ENCODE measurements around the gene NLGN2. TPM values are rescaled to one million over a fixed set of nuclear protein-coding genes. Genes with fewer than 3 reads are reported as not detected.

Gene NLGN2
- total RNA-seq, 2 experiments from 2014 or later, result 7.6 to 8.4 TPM

DNA sequence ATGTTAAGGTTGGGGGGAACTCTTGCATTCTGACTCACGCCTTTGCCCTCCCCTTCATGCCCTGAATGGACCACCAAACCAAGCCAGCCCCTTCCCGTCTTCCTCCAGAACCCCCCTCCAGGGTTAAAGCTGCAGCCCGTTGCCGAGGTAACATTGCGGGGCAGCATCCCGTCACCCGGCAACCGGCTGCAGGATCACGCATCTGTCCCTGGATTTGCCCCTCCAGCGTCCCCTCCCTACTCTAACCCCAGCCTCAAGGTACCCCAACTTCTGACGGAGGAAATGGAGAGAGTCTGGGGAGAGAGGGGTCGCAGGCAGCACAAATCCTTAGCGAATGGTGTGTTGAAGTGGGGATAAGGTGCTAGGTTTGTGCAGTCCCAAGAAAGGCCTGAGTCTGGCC, 563 bp upstream of the NLGN2 start:
- no peaks in the 10 kb centered on the region for H3K9me3 ChIP-seq (ENCODE audit: control insufficient read depth in 1 of 2, insufficient read depth in 1 of 2, low read length in 2 of 2)
- Mint-ChIP-seq H3K27ac (peak overlapping the region; percentile 27), H3K9me3 (no peaks in the 10 kb centered on the region), H3K4me3 (peak overlapping the region; percentile 51), H3K27me3 (no peaks in the 10 kb centered on the region), H3K36me3 (ENCODE audit: low read depth) (peaks cover 9% of the 10 kb centered on the region), H3K4me1 (ENCODE audit: low read depth) (peaks cover 28% of the 10 kb centered on the region)
- peaks cover 36% of the 10 kb centered on the region for H3K4me1 ChIP-seq (ENCODE audit: insufficient read depth, low read length)
- POLR2A ChIA-PET, result interaction anchor here (1.2 to 1.9 kb wide), 2 partner anchors 23 to 279 kb away, joined by 7 read pairs; partner anchors contain the start of gene TP53
- TF ChIP-seq, protein P1, sequence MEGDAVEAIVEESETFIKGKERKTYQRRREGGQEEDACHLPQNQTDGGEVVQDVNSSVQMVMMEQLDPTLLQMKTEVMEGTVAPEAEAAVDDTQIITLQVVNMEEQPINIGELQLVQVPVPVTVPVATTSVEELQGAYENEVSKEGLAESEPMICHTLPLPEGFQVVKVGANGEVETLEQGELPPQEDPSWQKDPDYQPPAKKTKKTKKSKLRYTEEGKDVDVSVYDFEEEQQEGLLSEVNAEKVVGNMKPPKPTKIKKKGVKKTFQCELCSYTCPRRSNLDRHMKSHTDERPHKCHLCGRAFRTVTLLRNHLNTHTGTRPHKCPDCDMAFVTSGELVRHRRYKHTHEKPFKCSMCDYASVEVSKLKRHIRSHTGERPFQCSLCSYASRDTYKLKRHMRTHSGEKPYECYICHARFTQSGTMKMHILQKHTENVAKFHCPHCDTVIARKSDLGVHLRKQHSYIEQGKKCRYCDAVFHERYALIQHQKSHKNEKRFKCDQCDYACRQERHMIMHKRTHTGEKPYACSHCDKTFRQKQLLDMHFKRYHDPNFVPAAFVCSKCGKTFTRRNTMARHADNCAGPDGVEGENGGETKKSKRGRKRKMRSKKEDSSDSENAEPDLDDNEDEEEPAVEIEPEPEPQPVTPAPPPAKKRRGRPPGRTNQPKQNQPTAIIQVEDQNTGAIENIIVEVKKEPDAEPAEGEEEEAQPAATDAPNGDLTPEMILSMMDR (IDR thresholded peaks at IDR 0.05), result no peak
- ATAC-seq (ENCODE audit: poor library complexity) (no peak), DNase-seq (no peak)
- CTCF ChIA-PET, result interaction anchor here (2.2 kb wide), 1 partner anchor 52 kb away, joined by 5 read pairs; the partner anchor contains the start of gene TMEM95
- H3K36me3 ChIP-seq (ENCODE audit: insufficient read depth, low read length), result no peaks in the 10 kb centered on the region
- no peak overlapping the region for H3K4me3 ChIP-seq (ENCODE audit: low read length)
- peaks cover 0 to 5% of the 10 kb centered on the region in 2 experiments for H3K27me3 ChIP-seq (ENCODE audit: control insufficient read depth in 1 of 2, insufficient read depth in 2 of 2, low read length in 2 of 2)
- H3K27ac ChIP-seq (ENCODE audit: low read depth in 1 of 2, low read length in 2 of 2), result no peak overlapping the region
- intact Hi-C loops (cut with DNase I, micrococcal nuclease), result loop anchor here (1.0 to 10.0 kb wide), 2 partner anchors 25 to 52 kb away; partner anchors contain the start of genes KCTD11 (in 1 of the 2) and TMEM95 (in 1 of the 2)

DNA sequence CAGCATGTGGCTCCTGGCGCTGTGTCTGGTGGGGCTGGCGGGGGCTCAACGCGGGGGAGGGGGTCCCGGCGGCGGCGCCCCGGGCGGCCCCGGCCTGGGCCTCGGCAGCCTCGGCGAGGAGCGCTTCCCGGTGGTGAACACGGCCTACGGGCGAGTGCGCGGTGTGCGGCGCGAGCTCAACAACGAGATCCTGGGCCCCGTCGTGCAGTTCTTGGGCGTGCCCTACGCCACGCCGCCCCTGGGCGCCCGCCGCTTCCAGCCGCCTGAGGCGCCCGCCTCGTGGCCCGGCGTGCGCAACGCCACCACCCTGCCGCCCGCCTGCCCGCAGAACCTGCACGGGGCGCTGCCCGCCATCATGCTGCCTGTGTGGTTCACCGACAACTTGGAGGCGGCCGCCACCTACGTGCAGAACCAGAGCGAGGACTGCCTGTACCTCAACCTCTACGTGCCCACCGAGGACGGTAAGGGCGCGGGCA, 645 bp downstream of the NLGN2 start:
- ChIA-PET POLR2A (interaction anchor here (1.6 to 1.9 kb wide), 2 partner anchors 24 to 28 kb away, joined by 7 to 11 read pairs; partner anchors contain the start of gene TMEM102), CTCF (interaction anchor here (0.6 to 2.2 kb wide), 3 partner anchors 15 to 53 kb away, joined by 3 to 5 read pairs (median 4); partner anchors contain the start of gene TMEM95)
- Histone ChIP-seq H3K9me3 (ENCODE audit: control insufficient read depth in 1 of 2, insufficient read depth in 1 of 2, low read length in 2 of 2) (no peaks in the 10 kb centered on the region), H3K27ac (ENCODE audit: low read depth in 1 of 2, low read length in 2 of 2) (no peak overlapping the region), H3K4me1 (ENCODE audit: insufficient read depth, low read length) (peaks cover 31% of the 10 kb centered on the region), H3K27me3 (ENCODE audit: control insufficient read depth in 1 of 2, insufficient read depth in 2 of 2, low read length in 2 of 2) (peaks cover 0 to 5% of the 10 kb centered on the region in 2 experiments), H3K4me3 (ENCODE audit: low read length) (no peak overlapping the region), H3K36me3 (ENCODE audit: insufficient read depth, low read length) (no peaks in the 10 kb centered on the region)
- Mint-ChIP-seq H3K9me3 (no peaks in the 10 kb centered on the region), H3K4me1 (ENCODE audit: low read depth) (peaks cover 21% of the 10 kb centered on the region), H3K36me3 (ENCODE audit: low read depth) (peaks cover 9% of the 10 kb centered on the region), H3K27ac (no peak overlapping the region), H3K27me3 (no peaks in the 10 kb centered on the region), H3K4me3 (no peak overlapping the region)
- TF ChIP-seq, protein P1 (IDR thresholded peaks at IDR 0.05), result no peak
- no peak for ATAC-seq (ENCODE audit: poor library complexity)
- intact Hi-C loops (cut with DNase I, micrococcal nuclease), result loop anchor here in 1 of 2 experiments (10.0 kb wide), 1 partner anchor 53 kb away; the partner anchor contains the start of genes KCTD11 and TMEM95
- peak in 9 of 14 experiments; percentile 12 to 73 (median 40) for DNase-seq

DNA sequence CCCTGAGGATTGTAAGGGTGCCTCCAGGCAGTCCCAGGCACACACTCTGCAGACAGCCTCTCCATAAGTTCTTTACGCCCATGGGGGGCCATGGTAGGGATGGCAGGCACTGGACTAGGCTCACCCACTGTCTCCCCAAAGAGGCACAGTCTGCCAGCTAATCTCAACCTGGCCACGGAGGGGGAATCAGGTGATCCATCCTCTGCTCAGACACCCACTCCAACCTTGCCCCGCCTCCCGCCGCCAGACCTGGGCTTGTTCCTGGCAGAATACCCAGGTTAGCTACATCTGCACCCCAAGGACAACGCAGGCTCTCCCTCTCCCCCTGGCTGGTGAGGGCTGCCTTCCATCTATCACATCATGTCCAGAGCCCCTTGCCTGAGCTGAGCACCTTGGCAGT, 1.2 kb downstream of the NLGN2 start:
- ChIA-PET POLR2A (interaction anchor here (1.6 to 1.9 kb wide), 2 partner anchors 25 to 27 kb away, joined by 7 to 11 read pairs; partner anchors contain the start of gene TMEM102), CTCF (interaction anchor here (1.5 to 2.2 kb wide), 2 partner anchors 25 to 53 kb away, joined by 4 to 5 read pairs; partner anchors contain the start of gene TMEM95)
- DNase-seq (no peak), ATAC-seq (ENCODE audit: poor library complexity) (no peak)
- Histone ChIP-seq H3K27ac (ENCODE audit: low read depth in 1 of 2, low read length in 2 of 2) (no peak overlapping the region), H3K9me3 (ENCODE audit: control insufficient read depth in 1 of 2, insufficient read depth in 1 of 2, low read length in 2 of 2) (no peaks in the 10 kb centered on the region), H3K36me3 (ENCODE audit: insufficient read depth, low read length) (no peaks in the 10 kb centered on the region), H3K27me3 (ENCODE audit: control insufficient read depth in 1 of 2, insufficient read depth in 2 of 2, low read length in 2 of 2) (peaks cover 0 to 5% of the 10 kb centered on the region in 2 experiments), H3K4me1 (ENCODE audit: insufficient read depth, low read length) (peaks cover 27% of the 10 kb centered on the region), H3K4me3 (ENCODE audit: low read length) (no peak overlapping the region)
- peaks cover 7% of the 10 kb centered on the region for H3K36me3 Mint-ChIP-seq (ENCODE audit: low read depth)
- H3K4me3 Mint-ChIP-seq, result peak overlapping the region; percentile 43
- peaks cover 17% of the 10 kb centered on the region for H3K4me1 Mint-ChIP-seq (ENCODE audit: low read depth)
- no peak overlapping the region for H3K27ac Mint-ChIP-seq
- intact Hi-C loops (cut with DNase I, micrococcal nuclease), result loop anchor here in 1 of 2 experiments (10.0 kb wide), 1 partner anchor 54 kb away; the partner anchor contains the start of genes KCTD11 and TMEM95
- H3K27me3 Mint-ChIP-seq, result no peaks in the 10 kb centered on the region
- H3K9me3 Mint-ChIP-seq, result no peaks in the 10 kb centered on the region
- TF ChIP-seq, protein P1 (IDR thresholded peaks at IDR 0.05), result no peak

All from CD4-positive, alpha-beta T cell (primary cell).